Suprapubic skin (tissue), 4 donors: ENCODE data around the gene GFOD1. TPM values are rescaled to one million over a fixed set of nuclear protein-coding genes. Genes with fewer than 3 reads are reported as not detected.

Source experiments
- DNase-seq, 2 donors: peaks; one replicate each; pipeline ENCODE4 v3.0.0-alpha.2; 2019; ENCODE audit warnings: low spot score in 2 of 2
- H3K27ac ChIP-seq: fragments of 200-600 bp; sonication (generic); one replicate; pipeline ENCODE4 v1.5.1; 2019
- H3K27me3 ChIP-seq: fragments of 200-600 bp; sonication (generic); one replicate; pipeline ENCODE4 v1.5.1; 2019
- H3K36me3 ChIP-seq: fragments of 200-600 bp; sonication (generic); one replicate; pipeline ENCODE4 v1.5.1; 2019
- H3K4me1 ChIP-seq: fragments of 200-600 bp; sonication (generic); one replicate; pipeline ENCODE4 v1.5.1; 2019
- H3K4me3 ChIP-seq: fragments of 200-600 bp; sonication (generic); one replicate; pipeline ENCODE4 v1.5.1; 2019; ENCODE audit warnings: mild to moderate bottlenecking
- H3K9me3 ChIP-seq: fragments of 200-600 bp; sonication (generic); one replicate; pipeline ENCODE4 v1.5.1; 2019
- CTCF ChIP-seq, 2 donors: fragments of 200-600 bp in 1 of 2; fragments of 450-650 bp in 1 of 2; sonication (generic) in 1 of 2; IDR thresholded peaks; one replicate each; pipeline ENCODE4 v1.5.1; 2016 to 2019; ENCODE audit warnings: antibody characterized with exemption in 2 of 2, mild to moderate bottlenecking in 1 of 2, moderate library complexity in 1 of 2
- EP300 ChIP-seq: sonication (generic); formaldehyde crosslinking; IDR thresholded peaks from one replicate; pipeline ENCODE4 v1.6.1; 2017; ENCODE audit warnings: antibody characterized with exemption
- POLR2A ChIP-seq, 2 donors: fragments of 450-650 bp; IDR thresholded peaks; one replicate each; pipeline ENCODE4 v1.6.1; 2017; ENCODE audit warnings: antibody characterized with exemption in 2 of 2, mild to moderate bottlenecking in 2 of 2, moderate library complexity in 2 of 2
- POLR2AphosphoS5 ChIP-seq, 3 donors: sonication (generic); formaldehyde crosslinking; IDR thresholded peaks; one replicate each; pipeline ENCODE4 v1.6.1; 2017; ENCODE audit warnings: antibody characterized with exemption in 3 of 3
- WGBS: methylation state at CpG from one replicate; pipeline ENCODE4 v1.1.5; 2018; 5-methylcytosine and 5-hydroxymethylcytosine counted together
- total RNA-seq, 4 donors: library from RNA; depleted of rRNA; stranded (reverse); fragments of >200 nt; gene quantifications; one replicate each; pipeline ENCODE4 v1.1.0, GENCODE V29; 2016

Gene GFOD1
- total RNA-seq, 4 donors from 2014 or later: 7.5 to 15.2 (median 13.7) TPM

DNA sequence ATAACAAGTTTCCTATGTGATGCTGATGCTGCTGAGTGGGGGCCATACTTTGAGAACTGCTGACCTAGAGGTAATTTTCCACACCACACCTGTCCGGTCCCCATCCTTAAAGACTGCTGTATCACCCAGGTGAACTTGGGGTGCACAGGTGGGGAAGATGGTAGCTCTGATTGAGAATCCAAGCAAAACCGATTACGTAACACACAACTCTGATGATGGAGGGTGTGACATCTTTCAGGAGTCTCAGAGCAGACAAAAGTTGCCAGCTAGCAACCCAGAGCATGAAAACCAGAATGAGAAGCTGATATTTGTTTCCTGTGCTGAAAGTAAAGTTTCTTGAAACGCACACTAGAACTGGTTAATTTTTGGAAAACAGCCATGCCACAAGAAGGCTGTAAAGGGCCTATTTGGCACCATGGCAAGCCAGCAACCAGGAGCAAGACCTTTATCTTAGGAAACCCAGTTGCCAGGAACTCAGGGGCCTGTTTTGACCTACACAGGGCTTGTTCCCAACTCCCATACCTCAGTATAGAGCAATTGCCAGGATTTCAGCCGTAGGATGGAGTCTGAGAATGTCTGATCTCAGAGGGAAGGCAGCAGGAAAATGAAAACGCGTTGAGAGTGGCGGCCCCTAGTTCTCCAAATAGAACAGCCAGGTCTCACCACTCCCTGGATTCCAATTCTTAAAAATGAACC lies 137.4 kb downstream of the GFOD1 start:
- Histone ChIP-seq H3K4me3 (no peak overlapping the region), H3K27ac (no peak overlapping the region), H3K27me3 (no peaks in the 10 kb centered on the region), H3K4me1 (peaks cover 20% of the 10 kb centered on the region), H3K9me3 (no peaks in the 10 kb centered on the region), H3K36me3 (no peaks in the 10 kb centered on the region)
- WGBS: 79% methylated on average over 8 of the region's 8 CpGs
- no peak for TF ChIP-seq EP300
- no peak for TF ChIP-seq POLR2AphosphoS5 (IDR thresholded peaks at IDR 0.05)
- TF ChIP-seq POLR2A (IDR thresholded peaks at IDR 0.05): no peak
- TF ChIP-seq CTCF (IDR thresholded peaks at IDR 0.05): no peak
- DNase-seq: no peak

GRCh38 chr6:13348334-13349113 lies 138.9 kb downstream of the GFOD1 start:
- Histone ChIP-seq H3K27ac (no peak overlapping the region), H3K36me3 (no peaks in the 10 kb centered on the region), H3K27me3 (no peaks in the 10 kb centered on the region), H3K4me3 (no peak overlapping the region), H3K4me1 (peaks cover 13% of the 10 kb centered on the region), H3K9me3 (no peaks in the 10 kb centered on the region)
- no peak for DNase-seq
- TF ChIP-seq POLR2AphosphoS5 (IDR thresholded peaks at IDR 0.05) (no peak), CTCF (IDR thresholded peaks at IDR 0.05) (no peak), POLR2A (IDR thresholded peaks at IDR 0.05) (no peak), EP300 (no peak)
- WGBS: 44% methylated on average over 8 of the region's 8 CpGs

GRCh38 chr6:13346245-13346644 lies 141.2 kb downstream of the GFOD1 start:
- Histone ChIP-seq H3K27ac (no peak overlapping the region), H3K36me3 (no peaks in the 10 kb centered on the region), H3K27me3 (no peaks in the 10 kb centered on the region), H3K9me3 (no peaks in the 10 kb centered on the region), H3K4me1 (peaks cover 13% of the 10 kb centered on the region), H3K4me3 (no peak overlapping the region)
- TF ChIP-seq POLR2AphosphoS5 (IDR thresholded peaks at IDR 0.05): no peak
- no peak for TF ChIP-seq CTCF (IDR thresholded peaks at IDR 0.05)
- TF ChIP-seq POLR2A (IDR thresholded peaks at IDR 0.05): no peak
- no peak for TF ChIP-seq EP300
- WGBS: 68% methylated on average over 5 of the region's 5 CpGs
- DNase-seq: no peak

- 69% methylated on average over 5 of the region's 5 CpGs for WGBS
- Histone ChIP-seq H3K27ac (no peak overlapping the region), H3K27me3 (no peaks in the 10 kb centered on the region), H3K4me3 (no peak overlapping the region), H3K9me3 (no peaks in the 10 kb centered on the region), H3K36me3 (no peaks in the 10 kb centered on the region), H3K4me1 (no peaks in the 10 kb centered on the region)
- DNase-seq: no peak
- TF ChIP-seq CTCF (IDR thresholded peaks at IDR 0.05): no peak
- no peak for TF ChIP-seq POLR2A (IDR thresholded peaks at IDR 0.05)
- TF ChIP-seq POLR2AphosphoS5 (IDR thresholded peaks at IDR 0.05): no peak
- TF ChIP-seq EP300: no peak
Measured at GRCh38 chr6:13342414-13343019, 144.9 kb downstream of the GFOD1 start.
